Liver (tissue), 9 donors: ENCODE data around the gene ZKSCAN3. TPM values are rescaled to one million over a fixed set of nuclear protein-coding genes. Genes with fewer than 3 reads are reported as not detected.

Experiments
- DNase-seq: peaks from one replicate; pipeline ENCODE4 v3.0.0-alpha.2; 2017; ENCODE audit warnings: low spot score
- H3K27ac ChIP-seq, 2 donors: one replicate each; pipeline ENCODE4 v1.7.0; 2013; ENCODE audit warnings: inconsistent platforms in 2 of 2, low read length in 2 of 2, control low read depth in 1 of 2, low read depth in 1 of 2, mild to moderate bottlenecking in 1 of 2
- H3K27me3 ChIP-seq, 4 donors: one replicate each; pipeline versions ENCODE4 v1.6.1 to v1.7.0; 2013; ENCODE audit warnings: low read length in 3 of 4, inconsistent platforms in 1 of 4, mild to moderate bottlenecking in 1 of 4, moderate library complexity in 1 of 4; ENCODE audit not compliant: control insufficient read depth in 4 of 4, insufficient read depth in 4 of 4
- H3K36me3 ChIP-seq, 4 donors: one replicate each; pipeline versions ENCODE4 v1.6.1 to v1.7.0; 2013; ENCODE audit warnings: low read length in 3 of 4, mild to moderate bottlenecking in 3 of 4, low read depth in 1 of 4, moderate library complexity in 1 of 4; ENCODE audit not compliant: control insufficient read depth in 4 of 4, insufficient read depth in 3 of 4
- H3K4me1 ChIP-seq, 4 donors: one replicate each; pipeline versions ENCODE4 v1.6.1 to v1.7.0; 2013; ENCODE audit warnings: low read length in 3 of 4, mild to moderate bottlenecking in 3 of 4, moderate library complexity in 1 of 4; ENCODE audit not compliant: control insufficient read depth in 4 of 4, insufficient read depth in 4 of 4
- H3K4me3 ChIP-seq, 3 donors: one replicate each; pipeline versions ENCODE4 v1.6.1 to v1.7.0; 2013; ENCODE audit warnings: low read length in 3 of 3, control low read depth in 1 of 3, low read depth in 1 of 3, mild to moderate bottlenecking in 1 of 3
- H3K9ac ChIP-seq, 2 donors: one replicate each; pipeline ENCODE4 v1.7.0; 2013; ENCODE audit warnings: low read length in 2 of 2, mild to moderate bottlenecking in 2 of 2, moderate library complexity in 2 of 2, control low read depth in 1 of 2, low read depth in 1 of 2
- H3K9me3 ChIP-seq, 4 donors: one replicate each; pipeline versions ENCODE4 v1.6.1 to v1.7.0; 2013; ENCODE audit warnings: low read length in 3 of 4; ENCODE audit not compliant: control insufficient read depth in 4 of 4
- CTCF ChIP-seq: fragments of 150-350 bp; IDR thresholded peaks from 2 replicates; pipeline ENCODE4 v1.5.1; 2017; ENCODE audit warnings: improper control_type of control experiment, low read depth, low read length; ENCODE audit not compliant: missing input control
- EGR1 ChIP-seq, 2 donors: IDR thresholded peaks; 2 replicates each; pipeline ENCODE4 v1.6.1; 2016 to 2018; ENCODE audit warnings: antibody characterized with exemption in 2 of 2, low read depth in 2 of 2
- FOXA1 ChIP-seq: IDR thresholded peaks from 2 replicates; pipeline ENCODE4 v1.6.1; 2016; ENCODE audit warnings: antibody characterized with exemption
- FOXA2 ChIP-seq: IDR thresholded peaks from 2 replicates; pipeline ENCODE4 v1.6.1; 2016; ENCODE audit warnings: antibody characterized with exemption
- GABPA ChIP-seq, 2 donors: IDR thresholded peaks in 1 of 2; conservative IDR thresholded peaks in 1 of 2; 2 replicates each; pipeline ENCODE4 v1.6.1; 2016; ENCODE audit warnings: antibody characterized with exemption in 2 of 2, mild to moderate bottlenecking in 1 of 2, moderate library complexity in 1 of 2
- HNF4A ChIP-seq, 2 donors: conservative IDR thresholded peaks; 2 replicates each; pipeline ENCODE4 v1.6.1; 2016; ENCODE audit warnings: antibody characterized with exemption in 2 of 2, mild to moderate bottlenecking in 2 of 2
- JUND ChIP-seq, 2 donors: IDR thresholded peaks; 2 replicates each; pipeline ENCODE4 v1.6.1; 2016; ENCODE audit warnings: antibody characterized with exemption in 2 of 2
- NR2F2 ChIP-seq: IDR thresholded peaks from 2 replicates; pipeline ENCODE4 v1.6.1; 2016; ENCODE audit warnings: antibody characterized with exemption
- RAD21 ChIP-seq, 2 donors: IDR thresholded peaks; 2 replicates each; pipeline ENCODE4 v1.6.1; 2016; ENCODE audit warnings: antibody characterized with exemption in 2 of 2, mild to moderate bottlenecking in 2 of 2
- RXRA ChIP-seq, 2 donors: IDR thresholded peaks; 2 replicates each; pipeline ENCODE4 v1.6.1; 2017 to 2018; ENCODE audit warnings: antibody characterized with exemption in 2 of 2, mild to moderate bottlenecking in 1 of 2
- SP1 ChIP-seq: IDR thresholded peaks from 2 replicates; pipeline ENCODE4 v1.6.1; 2018; ENCODE audit warnings: antibody characterized with exemption, mild to moderate bottlenecking
- TAF1 ChIP-seq: conservative IDR thresholded peaks from 2 replicates; pipeline ENCODE4 v1.6.1; 2016; ENCODE audit warnings: antibody characterized with exemption, mild to moderate bottlenecking
- YY1 ChIP-seq: IDR thresholded peaks from 2 replicates; pipeline ENCODE4 v1.6.1; 2016; ENCODE audit warnings: antibody characterized with exemption, mild to moderate bottlenecking
- ZBTB33 ChIP-seq: IDR thresholded peaks from 2 replicates; pipeline ENCODE4 v1.6.1; 2016; ENCODE audit warnings: antibody characterized with exemption
- WGBS: extraction: QIAGEN DNeasy Blood & Tissue Kit; methylation state at CpG from one replicate; pipeline ENCODE4 v1.1.7; 2013; 5-methylcytosine and 5-hydroxymethylcytosine counted together
- polyA plus RNA-seq, 2 donors: library from polyadenylated mRNA; stranded (reverse) in 1 of 2; unstranded in 1 of 2; fragments of 200-250 nt in 1 of 2; fragments of >200 nt in 1 of 2; fragmentation: Nextera tagmentation in 1 of 2; extraction: Ambion mirVana in 1 of 2; gene quantifications; one replicate each; pipeline versions ENCODE4 v1.2.1 to v1.2.3, GENCODE V29; 2013 to 2015
- total RNA-seq, 2 donors: library from RNA; depleted of rRNA; stranded (reverse); fragments of >200 nt; gene quantifications; one replicate each; pipeline ENCODE4 v1.2.3, GENCODE V29; 2014
- TF ChIP-seq, protein P1 (sequence below): IDR thresholded peaks from 2 replicates; pipeline ENCODE4 v1.6.1; 2016; ENCODE audit warnings: antibody characterized with exemption
- TF ChIP-seq, protein P2 (sequence below): IDR thresholded peaks from 2 replicates; pipeline ENCODE4 v1.6.1; 2016; ENCODE audit warnings: antibody characterized with exemption
- TF ChIP-seq, protein P3 (sequence below): IDR thresholded peaks from 2 replicates; pipeline ENCODE4 v1.6.1; 2016; ENCODE audit warnings: antibody characterized with exemption, mild to moderate bottlenecking
- donor health status: healthy.
- donor health status: healthy.
- donor health status: healthy.
- donor health status: healthy.
- donor health status: healthy.

The ZKSCAN3 gene
- total and polyA plus RNA-seq, 4 donors = 0.93 to 8.8 (median 1.9) TPM

GRCh38 chr6:28369463-28369862 is 19.7 kb downstream of the ZKSCAN3 start:
- H3K27me3 ChIP-seq = no peaks in the 10 kb centered on the region
- H3K36me3 ChIP-seq = peaks cover 5 to 18% (median 10%) of the 10 kb centered on the region in 4 donors
- TF ChIP-seq FOXA1 = no peak
- no peak for TF ChIP-seq ZBTB33
- TF ChIP-seq, protein P1, sequence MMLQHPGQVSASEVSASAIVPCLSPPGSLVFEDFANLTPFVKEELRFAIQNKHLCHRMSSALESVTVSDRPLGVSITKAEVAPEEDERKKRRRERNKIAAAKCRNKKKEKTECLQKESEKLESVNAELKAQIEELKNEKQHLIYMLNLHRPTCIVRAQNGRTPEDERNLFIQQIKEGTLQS = no peak
- TF ChIP-seq TAF1 = no peak
- no peak for TF ChIP-seq GABPA (IDR thresholded peaks at IDR 0.05 in 1 of 2, conservative IDR thresholded peaks at IDR 0.05 in 1 of 2)
- TF ChIP-seq FOXA2 = no peak
- TF ChIP-seq RAD21 (IDR thresholded peaks at IDR 0.05) = no peak
- TF ChIP-seq NR2F2 = no peak
- no peak for TF ChIP-seq YY1
- TF ChIP-seq, protein P2, sequence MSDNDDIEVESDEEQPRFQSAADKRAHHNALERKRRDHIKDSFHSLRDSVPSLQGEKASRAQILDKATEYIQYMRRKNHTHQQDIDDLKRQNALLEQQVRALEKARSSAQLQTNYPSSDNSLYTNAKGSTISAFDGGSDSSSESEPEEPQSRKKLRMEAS = no peak

GRCh38 chr6:28370440-28370839 is 20.7 kb downstream of the ZKSCAN3 start:
- 81% methylated on average over 2 of the region's 2 CpGs for WGBS
- H3K9me3 ChIP-seq = no peaks in the 10 kb centered on the region

More at GRCh38 chr6:28369463-28369862, 19.7 kb downstream of the ZKSCAN3 start:
- H3K9ac ChIP-seq = no peak overlapping the region
- no peak overlapping the region for H3K4me3 ChIP-seq
- 96% methylated on average over 3 of the region's 3 CpGs for WGBS
- no peak overlapping the region for H3K27ac ChIP-seq
- no peaks in the 10 kb centered on the region for H3K9me3 ChIP-seq
- DNase-seq = no peak
- no peaks in the 10 kb centered on the region for H3K4me1 ChIP-seq

More at GRCh38 chr6:28370440-28370839, 20.7 kb downstream of the ZKSCAN3 start:
- H3K4me3 ChIP-seq = no peak overlapping the region
- H3K4me1 ChIP-seq = no peaks in the 10 kb centered on the region
- no peak overlapping the region for H3K27ac ChIP-seq
- H3K9ac ChIP-seq = no peak overlapping the region
- no peak for DNase-seq
- TF ChIP-seq TAF1 = no peak
- no peak for TF ChIP-seq CTCF
- TF ChIP-seq FOXA1 = no peak
- TF ChIP-seq HNF4A (conservative IDR thresholded peaks at IDR 0.05) = no peak
- no peak for TF ChIP-seq EGR1 (IDR thresholded peaks at IDR 0.05; ENCODE audit: low read depth in 2 of 2)
- TF ChIP-seq YY1 = no peak
- TF ChIP-seq RXRA (IDR thresholded peaks at IDR 0.05) = no peak
- TF ChIP-seq, protein P1 = no peak
- no peak for TF ChIP-seq RAD21 (IDR thresholded peaks at IDR 0.05)
- TF ChIP-seq, protein P3, sequence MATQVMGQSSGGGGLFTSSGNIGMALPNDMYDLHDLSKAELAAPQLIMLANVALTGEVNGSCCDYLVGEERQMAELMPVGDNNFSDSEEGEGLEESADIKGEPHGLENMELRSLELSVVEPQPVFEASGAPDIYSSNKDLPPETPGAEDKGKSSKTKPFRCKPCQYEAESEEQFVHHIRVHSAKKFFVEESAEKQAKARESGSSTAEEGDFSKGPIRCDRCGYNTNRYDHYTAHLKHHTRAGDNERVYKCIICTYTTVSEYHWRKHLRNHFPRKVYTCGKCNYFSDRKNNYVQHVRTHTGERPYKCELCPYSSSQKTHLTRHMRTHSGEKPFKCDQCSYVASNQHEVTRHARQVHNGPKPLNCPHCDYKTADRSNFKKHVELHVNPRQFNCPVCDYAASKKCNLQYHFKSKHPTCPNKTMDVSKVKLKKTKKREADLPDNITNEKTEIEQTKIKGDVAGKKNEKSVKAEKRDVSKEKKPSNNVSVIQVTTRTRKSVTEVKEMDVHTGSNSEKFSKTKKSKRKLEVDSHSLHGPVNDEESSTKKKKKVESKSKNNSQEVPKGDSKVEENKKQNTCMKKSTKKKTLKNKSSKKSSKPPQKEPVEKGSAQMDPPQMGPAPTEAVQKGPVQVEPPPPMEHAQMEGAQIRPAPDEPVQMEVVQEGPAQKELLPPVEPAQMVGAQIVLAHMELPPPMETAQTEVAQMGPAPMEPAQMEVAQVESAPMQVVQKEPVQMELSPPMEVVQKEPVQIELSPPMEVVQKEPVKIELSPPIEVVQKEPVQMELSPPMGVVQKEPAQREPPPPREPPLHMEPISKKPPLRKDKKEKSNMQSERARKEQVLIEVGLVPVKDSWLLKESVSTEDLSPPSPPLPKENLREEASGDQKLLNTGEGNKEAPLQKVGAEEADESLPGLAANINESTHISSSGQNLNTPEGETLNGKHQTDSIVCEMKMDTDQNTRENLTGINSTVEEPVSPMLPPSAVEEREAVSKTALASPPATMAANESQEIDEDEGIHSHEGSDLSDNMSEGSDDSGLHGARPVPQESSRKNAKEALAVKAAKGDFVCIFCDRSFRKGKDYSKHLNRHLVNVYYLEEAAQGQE = no peak
- TF ChIP-seq SP1 = no peak
- no peak for TF ChIP-seq NR2F2
- TF ChIP-seq JUND (IDR thresholded peaks at IDR 0.05) = no peak
- TF ChIP-seq ZBTB33 = no peak
- no peak for TF ChIP-seq GABPA (IDR thresholded peaks at IDR 0.05 in 1 of 2, conservative IDR thresholded peaks at IDR 0.05 in 1 of 2)
- TF ChIP-seq, protein P2 = no peak
- no peaks in the 10 kb centered on the region for H3K27me3 ChIP-seq
- H3K36me3 ChIP-seq = peaks cover under 1 to 11% (median 5%) of the 10 kb centered on the region in 4 donors
